ENCODE data around the gene RAMP1. TPM values are rescaled to one million over a fixed set of nuclear protein-coding genes. Genes with fewer than 3 reads are reported as not detected.

The RAMP1 gene
- total RNA-seq, 1 donor from 2014 or later = 6.5 TPM

DNA sequence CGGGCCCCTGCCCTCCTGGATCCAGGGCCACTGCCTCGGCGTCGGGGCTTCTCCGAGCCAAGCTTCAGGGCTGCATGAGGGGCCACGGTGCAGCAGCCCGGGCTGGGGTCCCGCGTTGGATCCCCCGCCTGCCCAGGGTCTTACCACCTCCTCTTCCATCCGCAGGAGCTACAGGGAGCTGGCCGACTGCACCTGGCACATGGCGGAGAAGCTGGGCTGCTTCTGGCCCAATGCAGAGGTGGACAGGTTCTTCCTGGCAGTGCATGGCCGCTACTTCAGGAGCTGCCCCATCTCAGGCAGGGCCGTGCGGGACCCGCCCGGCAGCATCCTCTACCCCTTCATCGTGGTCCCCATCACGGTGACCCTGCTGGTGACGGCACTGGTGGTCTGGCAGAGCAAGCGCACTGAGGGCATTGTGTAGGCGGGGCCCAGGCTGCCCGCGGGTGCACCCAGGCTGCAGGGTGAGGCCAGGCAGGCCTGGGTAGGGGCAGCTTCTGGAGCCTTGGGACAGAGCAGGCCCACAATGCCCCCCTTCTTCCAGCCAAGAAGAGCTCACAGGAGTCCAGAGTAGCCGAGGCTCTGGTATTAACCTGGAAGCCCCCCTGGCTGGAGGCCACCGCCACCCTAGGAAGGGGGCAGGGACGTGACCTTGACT lies 52.1 kb downstream of the RAMP1 start:
- no peak for TF ChIP-seq CTCF (conservative IDR thresholded peaks at IDR 0.05; ENCODE audit: low read depth, low read length)

DNA sequence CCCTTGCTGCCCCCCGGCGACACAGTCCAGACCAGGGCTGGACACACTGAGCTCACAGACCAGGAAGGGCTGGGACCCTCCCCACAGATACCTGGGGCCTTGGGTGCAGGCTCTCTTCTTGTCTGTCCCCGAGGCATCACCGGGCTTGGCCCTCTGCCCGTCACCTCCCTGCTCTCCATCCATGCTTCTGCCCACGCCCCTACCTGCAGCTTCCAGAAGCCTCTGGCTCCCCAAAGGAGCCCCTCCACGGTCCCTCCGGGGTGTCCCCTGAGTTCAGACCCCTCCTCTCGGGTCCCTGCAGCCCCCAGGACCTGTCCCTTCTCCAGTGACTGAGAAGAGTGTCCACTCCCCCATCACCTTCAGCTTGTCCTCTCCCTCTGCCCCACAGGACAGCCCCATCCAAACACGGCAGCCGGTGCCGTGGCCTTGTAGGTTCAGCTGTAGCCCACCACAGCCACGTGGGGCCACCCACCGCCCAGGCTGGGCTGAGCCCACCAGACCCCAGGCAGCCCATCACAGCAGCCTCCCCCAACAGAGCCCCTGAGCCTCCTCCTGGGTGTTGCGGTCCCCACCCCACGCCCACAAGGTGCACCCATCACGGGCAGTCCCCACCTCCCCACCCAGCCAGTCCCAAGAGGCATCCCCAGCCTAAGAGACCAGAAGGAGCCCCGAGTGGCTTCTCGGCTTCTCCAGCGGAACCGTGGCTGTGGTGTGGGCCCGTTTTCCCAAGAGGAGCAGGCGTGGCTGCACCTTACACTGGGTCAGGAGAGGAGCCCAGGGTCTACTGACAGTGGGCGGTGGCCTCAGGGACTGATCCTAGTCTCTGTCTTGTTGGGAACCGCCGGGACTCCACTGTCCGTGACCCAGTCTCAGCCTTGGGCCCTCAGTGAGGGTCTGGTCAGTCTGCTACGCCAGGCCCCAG lies 53.1 kb downstream of the RAMP1 start:
- DNase-seq (ENCODE audit: low read depth) = no peak
- H3K4me3 ChIP-seq (ENCODE audit: low read depth, low read length) = no peak overlapping the region
- TF ChIP-seq CTCF (conservative IDR thresholded peaks at IDR 0.05; ENCODE audit: low read depth, low read length) = no peak

More for the DNA sequence above, 52.1 kb downstream of the RAMP1 start:
- no peak for DNase-seq (ENCODE audit: low read depth)
- no peak overlapping the region for H3K4me3 ChIP-seq (ENCODE audit: low read depth, low read length)

GRCh38 chr2:237913193-237913917 lies 53.9 kb downstream of the RAMP1 start:
- no peak overlapping the region for H3K4me3 ChIP-seq (ENCODE audit: low read depth, low read length)

GRCh38 chr2:237915576-237915975 lies 56.2 kb downstream of the RAMP1 start:
- no peak overlapping the region for H3K4me3 ChIP-seq (ENCODE audit: low read depth, low read length)
- no peak for DNase-seq (ENCODE audit: low read depth)
- no peak for TF ChIP-seq CTCF (conservative IDR thresholded peaks at IDR 0.05; ENCODE audit: low read depth, low read length)

More at GRCh38 chr2:237913193-237913917, 53.9 kb downstream of the RAMP1 start:
- DNase-seq (ENCODE audit: low read depth) = no peak
- TF ChIP-seq CTCF (conservative IDR thresholded peaks at IDR 0.05; ENCODE audit: low read depth, low read length) = no peak

- no peak overlapping the region for H3K4me3 ChIP-seq (ENCODE audit: low read depth, low read length)
- DNase-seq (ENCODE audit: low read depth) = no peak
- TF ChIP-seq CTCF (conservative IDR thresholded peaks at IDR 0.05; ENCODE audit: low read depth, low read length) = no peak
These were observed 56.9 kb downstream of the RAMP1 start for GRCh38 chr2:237916296-237916695.

DNA sequence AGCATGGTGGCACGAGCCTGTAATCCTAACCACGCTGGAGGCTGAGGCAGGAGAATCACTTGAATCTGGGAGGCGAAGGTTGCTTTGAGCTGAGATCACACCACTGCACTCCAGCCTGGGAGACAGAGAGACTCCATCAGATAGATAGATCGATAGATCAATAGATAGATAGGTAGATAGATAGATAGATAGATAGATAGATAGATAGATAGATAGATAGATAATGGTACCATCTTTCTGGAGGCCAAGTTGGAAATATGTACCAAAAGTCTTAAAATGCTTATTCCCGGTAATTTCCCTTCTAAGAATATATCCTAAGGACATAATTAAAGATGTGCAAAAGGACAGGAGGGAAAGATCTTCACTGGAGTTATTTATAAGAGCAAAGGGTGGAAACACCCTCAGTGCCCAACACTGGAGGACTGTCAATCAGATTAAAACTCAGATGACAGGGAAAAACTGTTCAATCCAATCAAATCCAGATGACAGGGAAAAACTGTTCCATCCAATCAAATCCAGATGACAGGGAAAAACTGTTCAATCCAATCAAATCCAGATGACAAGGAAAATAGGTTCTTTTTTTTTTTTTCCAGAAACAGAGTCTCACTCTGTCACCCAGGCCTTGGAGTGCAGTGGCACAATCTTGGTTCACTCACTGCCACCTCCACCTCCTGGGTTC lies 58.4 kb downstream of the RAMP1 start:
- no peak overlapping the region for H3K4me3 ChIP-seq (ENCODE audit: low read depth, low read length)
- TF ChIP-seq CTCF (conservative IDR thresholded peaks at IDR 0.05; ENCODE audit: low read depth, low read length) = no peak
- no peak for DNase-seq (ENCODE audit: low read depth)
